Skeletal muscle tissue (tissue), 4 donors: ENCODE measurements around the gene CNOT1. TPM values are rescaled to one million over a fixed set of nuclear protein-coding genes. Genes with fewer than 3 reads are reported as not detected.
A peak's percentile ranks its signal among the peaks of the same experiment; 100 is the strongest.
"Not testable (repeated sequence)": the region's sequence is repeated elsewhere in the genome, so short reads cannot be mapped to it uniquely, and the experiment has no call there.

Experiments
- H3K27ac ChIP-seq: one replicate; pipeline ENCODE4 v1.7.0; 2013; ENCODE audit warnings: mild to moderate bottlenecking, low read depth, low read length, inconsistent platforms
- H3K27me3 ChIP-seq, 3 donors: one replicate each; pipeline ENCODE4 v1.7.0; 2013; ENCODE audit warnings: low read length in 3 of 3; ENCODE audit not compliant: control insufficient read depth in 3 of 3, insufficient read depth in 3 of 3
- H3K36me3 ChIP-seq, 3 donors: one replicate each; pipeline ENCODE4 v1.7.0; 2013; ENCODE audit warnings: low read length in 3 of 3; ENCODE audit not compliant: control insufficient read depth in 3 of 3, insufficient read depth in 3 of 3
- H3K4me1 ChIP-seq, 3 donors: one replicate each; pipeline ENCODE4 v1.7.0; 2013; ENCODE audit warnings: low read length in 3 of 3, mild to moderate bottlenecking in 3 of 3; ENCODE audit not compliant: control insufficient read depth in 3 of 3, insufficient read depth in 3 of 3
- H3K4me3 ChIP-seq, 3 donors: one replicate each; pipeline ENCODE4 v1.7.0; 2013; ENCODE audit warnings: low read length in 3 of 3
- H3K9ac ChIP-seq, 3 donors: one replicate each; pipeline ENCODE4 v1.7.0; 2013; ENCODE audit warnings: low read length in 3 of 3, mild to moderate bottlenecking in 3 of 3, moderate library complexity in 2 of 3, low read depth in 1 of 3
- H3K9me3 ChIP-seq, 3 donors: one replicate each; pipeline ENCODE4 v1.7.0; 2013; ENCODE audit warnings: low read length in 3 of 3; ENCODE audit not compliant: control insufficient read depth in 3 of 3
- total RNA-seq: library from RNA; depleted of rRNA; stranded (reverse); fragments of >200 nt; gene quantifications from one replicate; pipeline ENCODE4 v1.2.3, GENCODE V29; 2014
- donor health status: Osteomylitis.

Gene CNOT1
- total RNA-seq, 1 donor from 2014 or later, result 134 TPM

DNA sequence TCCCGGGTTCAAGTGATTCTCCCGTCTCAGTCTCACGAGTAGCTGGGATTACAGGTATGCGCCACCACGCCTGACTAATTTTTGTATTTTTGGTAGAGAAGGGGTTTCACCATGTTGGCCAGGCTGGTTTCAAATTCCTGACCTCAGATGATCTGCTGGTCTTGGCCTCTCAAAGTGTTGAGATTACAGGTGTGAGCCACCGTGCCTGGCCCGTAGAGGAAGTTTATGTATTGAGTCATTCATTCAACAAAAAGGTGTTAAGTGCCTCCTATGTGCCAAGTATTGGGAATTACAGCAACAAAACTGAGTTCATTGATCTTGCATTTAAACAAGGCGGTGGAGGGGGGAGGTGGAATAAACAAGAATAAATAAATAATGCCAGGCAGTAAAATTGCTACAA lies 10.2 kb upstream of the CNOT1 start:
- Histone ChIP-seq H3K27ac (no peak overlapping the region), H3K4me3 (no peak overlapping the region), H3K9ac (no peak overlapping the region), H3K4me1 (no peaks in the 10 kb centered on the region), H3K9me3 (no peaks in the 10 kb centered on the region), H3K27me3 (no peaks in the 10 kb centered on the region), H3K36me3 (no peaks in the 10 kb centered on the region)

DNA sequence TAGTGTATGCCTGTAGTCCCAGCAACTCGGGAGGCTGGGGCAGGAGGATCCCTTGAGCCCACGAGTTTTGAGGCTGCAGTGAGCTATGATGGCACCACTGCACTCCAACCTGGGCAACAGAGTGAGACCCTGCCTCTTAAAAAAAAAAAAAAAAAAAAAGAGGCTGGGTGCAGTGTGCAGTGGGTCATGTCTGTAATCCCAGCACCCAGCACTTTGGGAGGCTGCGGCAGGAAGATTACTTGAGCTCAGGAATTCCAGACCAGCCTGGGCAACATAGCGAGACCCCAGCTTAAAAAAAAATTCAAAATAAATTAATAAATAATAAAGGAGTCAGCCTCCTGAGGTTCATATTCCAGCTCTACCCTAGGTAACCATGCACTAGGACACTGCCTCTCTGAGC lies 9.6 kb upstream of the CNOT1 start:
- no peaks in the 10 kb centered on the region for H3K27me3 ChIP-seq
- no peaks in the 10 kb centered on the region for H3K36me3 ChIP-seq
- H3K9ac ChIP-seq, result no peak overlapping the region
- H3K27ac ChIP-seq, result no peak overlapping the region
- H3K4me3 ChIP-seq, result no peak overlapping the region
- no peaks in the 10 kb centered on the region for H3K9me3 ChIP-seq
- H3K4me1 ChIP-seq, result no peaks in the 10 kb centered on the region

DNA sequence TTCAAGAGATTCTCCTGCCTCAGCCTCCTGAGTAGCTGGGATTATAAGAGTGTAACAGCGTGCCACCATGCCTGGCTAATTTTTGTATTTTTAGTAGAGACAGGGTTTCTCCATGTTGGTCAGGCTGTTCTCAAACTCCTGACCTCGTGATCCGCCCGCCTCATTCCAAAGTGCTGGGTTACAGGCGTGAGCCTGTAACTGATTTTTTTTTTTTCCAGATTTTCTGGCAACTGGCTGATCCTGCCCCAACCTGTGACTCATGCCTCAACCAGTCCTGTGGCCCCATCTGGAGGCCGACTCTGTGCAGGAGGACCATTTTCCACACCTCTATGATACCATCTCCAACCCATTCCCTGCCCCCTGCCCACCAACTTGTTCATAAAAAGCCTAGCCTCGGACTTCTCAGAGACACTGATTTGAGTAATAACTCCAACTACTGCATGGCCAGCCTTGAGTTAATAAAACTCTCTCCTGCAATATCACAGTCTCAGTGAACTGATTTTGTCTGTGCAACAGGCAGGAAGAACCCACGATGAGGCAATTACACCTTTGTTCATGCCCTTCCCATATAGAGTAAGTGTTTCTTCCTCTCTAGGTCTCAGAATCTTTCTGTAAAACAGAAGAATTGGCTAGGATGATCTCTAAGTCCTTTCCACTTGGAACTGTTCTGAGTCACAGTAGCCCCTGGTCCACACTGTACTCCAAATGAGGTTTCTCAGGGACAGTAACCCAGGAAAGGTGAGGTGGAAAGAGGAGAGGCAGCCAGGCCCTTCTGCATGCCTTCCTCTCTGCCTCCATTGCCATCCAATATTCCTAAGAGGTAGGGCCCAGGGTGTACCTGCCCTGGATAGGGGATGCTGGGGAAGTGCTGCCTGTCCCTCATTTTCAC lies 8.8 kb upstream of the CNOT1 start:
- Histone ChIP-seq H3K36me3 (no peaks in the 10 kb centered on the region), H3K27me3 (no peaks in the 10 kb centered on the region), H3K9ac (no peak overlapping the region), H3K9me3 (no peaks in the 10 kb centered on the region), H3K27ac (no peak overlapping the region), H3K4me3 (no peak overlapping the region), H3K4me1 (no peaks in the 10 kb centered on the region)

DNA sequence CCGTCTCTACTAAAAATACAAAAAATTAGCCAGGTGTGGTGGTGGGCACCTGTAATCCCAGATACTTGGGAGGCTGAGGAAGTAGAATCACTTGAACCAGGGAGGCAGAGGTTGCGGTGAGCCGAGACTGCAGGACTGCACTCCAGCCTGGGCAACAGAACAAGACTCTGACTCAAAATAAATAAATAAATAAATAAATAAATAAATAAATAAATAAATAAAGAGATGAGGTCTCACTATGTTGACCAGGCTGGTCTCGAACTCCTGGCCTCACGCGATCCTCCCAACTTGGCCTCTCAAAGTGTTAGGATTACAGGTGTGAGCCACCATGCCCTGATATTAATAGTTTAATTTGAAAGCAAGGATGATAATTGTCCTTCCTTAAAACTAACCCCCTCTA lies 7.4 kb upstream of the CNOT1 start:
- H3K9me3 ChIP-seq, H3K4me3 ChIP-seq, H3K4me1 ChIP-seq, H3K36me3 ChIP-seq, H3K9ac ChIP-seq, H3K27ac ChIP-seq, H3K27me3 ChIP-seq: not testable (repeated sequence)

DNA sequence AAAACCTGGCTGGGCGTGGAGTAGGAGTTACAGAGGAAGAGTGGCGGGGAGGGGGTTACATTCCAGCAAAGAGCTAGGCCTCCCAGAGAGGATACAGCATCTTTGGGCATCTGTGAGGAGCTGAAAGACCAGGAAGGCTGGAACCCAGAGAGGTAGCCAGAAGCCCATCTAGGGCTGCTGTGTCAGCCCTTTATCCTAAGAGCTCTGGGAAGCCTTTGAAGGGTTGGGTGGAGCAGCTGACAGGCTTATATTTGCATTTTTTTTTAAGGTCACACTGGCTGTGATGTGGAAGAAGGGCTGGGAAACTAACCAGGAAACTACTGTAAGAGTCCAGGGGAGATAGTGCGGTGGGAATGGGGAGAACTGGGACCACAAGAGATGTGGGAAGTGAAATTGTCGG lies 6.8 kb upstream of the CNOT1 start:
- no peak overlapping the region for H3K4me3 ChIP-seq
- H3K4me1 ChIP-seq, result no peaks in the 10 kb centered on the region
- H3K27ac ChIP-seq, result no peak overlapping the region
- H3K36me3 ChIP-seq, result no peaks in the 10 kb centered on the region
- H3K9me3 ChIP-seq, result no peaks in the 10 kb centered on the region
- no peaks in the 10 kb centered on the region for H3K27me3 ChIP-seq
- no peak overlapping the region for H3K9ac ChIP-seq

DNA sequence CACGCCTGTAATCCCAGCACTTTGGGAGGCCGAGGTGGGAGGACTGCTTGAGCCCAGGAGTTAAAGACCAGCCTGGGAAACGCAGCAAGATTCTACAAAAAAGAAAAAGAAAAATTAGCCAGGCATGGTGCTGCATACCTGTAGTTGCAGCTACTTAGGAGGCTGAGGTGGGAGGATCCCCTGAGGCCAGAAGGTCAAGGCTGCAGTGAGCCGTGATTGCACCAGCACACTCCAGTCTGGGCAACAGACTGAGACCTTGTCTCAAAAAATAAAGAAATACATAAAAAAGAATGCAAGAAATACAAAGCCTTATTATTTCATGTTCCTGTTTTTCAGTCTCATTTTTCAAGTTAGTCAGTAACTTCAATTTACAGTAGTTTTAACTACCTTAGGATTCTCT lies 5.9 kb upstream of the CNOT1 start:
- Histone ChIP-seq H3K36me3 (no peaks in the 10 kb centered on the region), H3K27me3 (no peaks in the 10 kb centered on the region), H3K4me1 (peaks cover 0 to 2% (median 0%) of the 10 kb centered on the region in 3 donors), H3K9me3 (no peaks in the 10 kb centered on the region), H3K4me3 (no peak overlapping the region), H3K27ac (no peak overlapping the region), H3K9ac (no peak overlapping the region)

DNA sequence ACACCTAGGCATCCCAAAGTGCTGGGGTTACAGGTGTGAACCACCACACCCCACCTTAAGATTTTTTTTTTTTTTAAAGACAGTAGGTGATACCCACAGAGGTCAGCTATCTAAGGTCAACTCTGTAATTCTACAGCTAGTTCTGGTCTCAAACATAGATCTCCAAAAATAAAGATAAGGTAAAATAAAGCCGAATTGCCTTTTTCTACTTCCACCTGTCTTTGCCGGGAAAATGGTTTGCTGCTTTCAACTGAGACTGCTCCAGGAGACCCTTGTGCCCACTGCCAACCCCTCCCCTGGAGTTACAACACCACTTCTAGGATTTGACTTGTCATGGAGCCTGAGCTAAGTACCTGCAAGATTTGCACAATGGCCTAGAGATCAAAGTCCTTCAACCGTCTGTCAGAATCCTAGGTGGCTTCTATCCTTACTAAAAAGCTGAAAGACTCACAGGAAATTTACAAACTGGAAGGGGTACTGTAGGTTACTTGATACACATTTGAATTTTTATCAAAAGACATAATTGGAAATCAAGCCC lies 4.7 kb upstream of the CNOT1 start:
- H3K4me1 ChIP-seq, result peaks cover 3 to 5% (median 3%) of the 10 kb centered on the region in 3 donors
- H3K27ac ChIP-seq, result no peak overlapping the region
- H3K9ac ChIP-seq, result no peak overlapping the region
- H3K36me3 ChIP-seq, result no peaks in the 10 kb centered on the region
- no peak overlapping the region for H3K4me3 ChIP-seq
- no peaks in the 10 kb centered on the region for H3K9me3 ChIP-seq
- H3K27me3 ChIP-seq, result no peaks in the 10 kb centered on the region

- Histone ChIP-seq H3K27me3 (no peaks in the 10 kb centered on the region), H3K9ac (peak overlapping the region; percentile 98 to 100 (median 99)), H3K36me3 (peaks cover 5 to 8% (median 5%) of the 10 kb centered on the region in 3 donors), H3K9me3 (no peaks in the 10 kb centered on the region), H3K4me1 (peaks cover 15 to 19% (median 16%) of the 10 kb centered on the region in 3 donors), H3K4me3 (peak overlapping the region; percentile 90 to 99 (median 96)), H3K27ac (peak overlapping the region; percentile 99)
Observed at GRCh38 chr16:58628845-58629732, 537 bp downstream of the CNOT1 start.

DNA sequence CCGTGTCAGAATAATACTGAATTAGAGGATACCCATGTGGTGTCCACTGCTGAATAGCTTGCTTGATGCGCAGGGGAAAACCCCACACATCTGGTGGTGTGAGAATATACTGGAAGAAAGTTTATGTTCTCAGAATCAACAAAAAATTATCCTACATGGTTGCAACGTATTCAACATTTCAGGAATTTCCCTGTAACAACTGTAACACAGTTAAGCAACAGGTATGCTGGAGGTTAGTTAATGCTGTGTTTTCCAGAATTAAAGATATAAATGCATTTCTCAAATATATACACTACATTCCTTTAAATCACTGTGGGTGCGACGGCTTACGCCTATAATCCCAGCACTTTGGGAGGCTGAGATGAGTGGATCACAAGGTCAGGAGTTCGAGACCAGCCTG lies 5.4 kb downstream of the CNOT1 start:
- H3K4me1 ChIP-seq, result peaks cover 10 to 15% (median 12%) of the 10 kb centered on the region in 3 donors
- H3K36me3 ChIP-seq, result peaks cover 14 to 20% (median 15%) of the 10 kb centered on the region in 3 donors
- H3K9me3 ChIP-seq, result no peaks in the 10 kb centered on the region

GRCh38 chr16:58620396-58620795 lies 9.2 kb downstream of the CNOT1 start:
- peaks cover 15 to 31% (median 26%) of the 10 kb centered on the region in 3 donors for H3K36me3 ChIP-seq

More for the DNA sequence above, 5.4 kb downstream of the CNOT1 start:
- Histone ChIP-seq H3K4me3 (no peak overlapping the region), H3K27me3 (no peaks in the 10 kb centered on the region), H3K9ac (no peak overlapping the region), H3K27ac (no peak overlapping the region)

More at GRCh38 chr16:58620396-58620795, 9.2 kb downstream of the CNOT1 start:
- Histone ChIP-seq H3K9me3 (no peaks in the 10 kb centered on the region), H3K27ac (no peak overlapping the region), H3K4me3 (no peak overlapping the region), H3K9ac (no peak overlapping the region), H3K4me1 (no peaks in the 10 kb centered on the region), H3K27me3 (no peaks in the 10 kb centered on the region)
